ENCODE data around the gene KDM2B.
"Not testable (repeated sequence)": the region's sequence is repeated elsewhere in the genome, so short reads cannot be mapped to it uniquely, and the experiment has no call there.

The KDM2B gene

DNA sequence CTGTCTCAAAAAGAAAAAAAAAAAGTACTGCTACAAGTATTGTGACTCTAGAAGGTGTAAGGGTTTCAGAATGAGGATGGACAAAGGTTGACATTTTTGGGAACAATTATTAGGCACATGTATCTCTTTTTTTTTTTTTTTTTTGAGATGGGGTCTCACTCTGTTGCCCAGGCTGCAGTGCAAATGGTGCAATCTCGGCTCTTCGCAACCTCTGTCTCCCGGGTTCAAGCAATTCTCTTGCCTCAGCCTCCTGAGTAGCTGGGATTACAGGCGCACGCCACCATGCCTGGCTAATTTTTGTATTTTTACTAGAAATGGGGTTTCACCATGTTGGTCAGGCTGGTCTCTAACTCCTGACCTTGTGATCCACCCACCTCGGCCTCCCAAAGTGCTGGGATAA lies 195.9 kb downstream of the KDM2B start:
- not testable (repeated sequence) for DNase-seq (ENCODE audit: low read depth in 2 of 2)

DNA sequence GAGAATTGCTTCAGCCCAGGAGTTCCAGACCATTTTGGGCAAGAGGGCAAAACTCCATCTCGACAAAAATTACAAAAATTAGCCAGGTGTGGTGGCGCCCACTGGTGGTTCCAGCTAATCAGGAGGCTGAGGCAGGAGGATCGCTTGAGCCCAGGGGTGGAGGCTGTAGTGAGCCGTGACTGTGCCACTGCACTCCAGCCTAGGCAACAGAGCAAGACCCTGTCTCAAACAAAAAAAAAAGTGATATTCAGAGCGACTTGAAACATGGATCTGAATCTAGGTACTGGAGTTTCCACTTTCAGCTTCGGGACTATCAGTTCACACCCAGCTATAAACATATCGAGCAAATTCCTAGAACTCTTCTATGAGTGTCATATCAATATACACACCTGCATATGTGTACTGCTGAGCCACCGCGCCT lies 197.2 kb downstream of the KDM2B start:
- DNase-seq (ENCODE audit: low read depth in 2 of 2) = no peak

DNA sequence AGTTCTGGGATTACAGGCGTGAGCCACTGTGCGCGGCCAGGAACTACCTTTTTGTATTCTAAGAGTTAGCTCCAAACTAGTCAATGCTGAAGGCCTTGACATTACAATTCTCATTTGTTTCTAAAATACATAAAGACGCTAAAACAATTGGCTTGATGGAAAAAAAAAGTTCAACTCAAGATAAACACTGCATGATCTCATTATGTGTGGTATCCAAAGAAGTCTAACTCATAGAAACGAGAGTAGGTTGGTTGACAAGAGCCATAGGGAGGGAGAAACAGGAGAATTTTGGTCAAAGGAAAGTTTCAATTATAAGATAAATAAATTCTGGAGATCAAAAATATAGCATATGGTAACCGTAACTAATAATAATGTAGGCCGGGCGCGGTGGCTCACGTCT lies 200.9 kb downstream of the KDM2B start:
- DNase-seq (ENCODE audit: low read depth in 2 of 2) = no peak
